Cardiac muscle cell (in vitro differentiated cells and primary cell): Measurements from ENCODE around the gene OGFOD2. TPM values are rescaled to one million over a fixed set of nuclear protein-coding genes. Genes with fewer than 3 reads are reported as not detected.

Source experiments
- DNase-seq, 2 donors: peaks; one replicate each; pipeline versions ENCODE4 v3.0.0 to v3.0.0-alpha.2; 2010 to 2017; ENCODE audit warnings: low read depth in 1 of 2, low spot score in 1 of 2
- H3K27ac ChIP-seq: fragments of 200-600 bp; sonication (generic); 2 replicates; pipeline ENCODE4 v1.5.1; 2016
- H3K27me3 ChIP-seq: fragments of 200-600 bp; sonication (generic); 2 replicates; pipeline ENCODE4 v1.6.0; 2016; ENCODE audit warnings: control low read depth
- H3K36me3 ChIP-seq: fragments of 200-600 bp; sonication (generic); 2 replicates; pipeline ENCODE4 v1.5.1; 2016; ENCODE audit warnings: control low read depth
- H3K4me1 ChIP-seq: fragments of 200-600 bp; sonication (generic); 2 replicates; pipeline ENCODE4 v1.8.1; 2017; ENCODE audit warnings: low read depth, mild to moderate bottlenecking, mixed run types
- H3K4me3 ChIP-seq: fragments of 200-600 bp; sonication (generic); 2 replicates; pipeline ENCODE4 v1.5.1; 2016; ENCODE audit warnings: mild to moderate bottlenecking
- H3K9me3 ChIP-seq: fragments of 200-600 bp; sonication (generic); 2 replicates; pipeline ENCODE4 v1.5.1; 2017; ENCODE audit warnings: low read depth, mild to moderate bottlenecking, control low read depth
- polyA plus RNA-seq: library from polyadenylated mRNA; unstranded; fragments of >200 nt; fragmentation: Nextera tagmentation; extraction: Ambion mirVana; gene quantifications from 2 replicates; pipeline ENCODE4 v1.2.1, GENCODE V29; 2016
- total RNA-seq: library from RNA; depleted of rRNA; stranded (reverse); fragments of >200 nt; gene quantifications from 2 replicates; pipeline ENCODE4 v1.2.3, GENCODE V29; 2016
- TF ChIP-seq, protein P1 (sequence below): IDR thresholded peaks from 2 replicates; pipeline ENCODE4 v1.5.1; 2012; ENCODE audit warnings: low read depth, mild to moderate bottlenecking, low read length

OGFOD2 gene
- total RNA-seq = 39.3 and 44.4 TPM in 2 replicates
- 22.8 and 41.8 TPM in 2 replicates for polyA plus RNA-seq

- TF ChIP-seq, protein P1, sequence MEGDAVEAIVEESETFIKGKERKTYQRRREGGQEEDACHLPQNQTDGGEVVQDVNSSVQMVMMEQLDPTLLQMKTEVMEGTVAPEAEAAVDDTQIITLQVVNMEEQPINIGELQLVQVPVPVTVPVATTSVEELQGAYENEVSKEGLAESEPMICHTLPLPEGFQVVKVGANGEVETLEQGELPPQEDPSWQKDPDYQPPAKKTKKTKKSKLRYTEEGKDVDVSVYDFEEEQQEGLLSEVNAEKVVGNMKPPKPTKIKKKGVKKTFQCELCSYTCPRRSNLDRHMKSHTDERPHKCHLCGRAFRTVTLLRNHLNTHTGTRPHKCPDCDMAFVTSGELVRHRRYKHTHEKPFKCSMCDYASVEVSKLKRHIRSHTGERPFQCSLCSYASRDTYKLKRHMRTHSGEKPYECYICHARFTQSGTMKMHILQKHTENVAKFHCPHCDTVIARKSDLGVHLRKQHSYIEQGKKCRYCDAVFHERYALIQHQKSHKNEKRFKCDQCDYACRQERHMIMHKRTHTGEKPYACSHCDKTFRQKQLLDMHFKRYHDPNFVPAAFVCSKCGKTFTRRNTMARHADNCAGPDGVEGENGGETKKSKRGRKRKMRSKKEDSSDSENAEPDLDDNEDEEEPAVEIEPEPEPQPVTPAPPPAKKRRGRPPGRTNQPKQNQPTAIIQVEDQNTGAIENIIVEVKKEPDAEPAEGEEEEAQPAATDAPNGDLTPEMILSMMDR = no peak
- Histone ChIP-seq H3K27me3 (no peaks in the 10 kb centered on the region), H3K9me3 (no peaks in the 10 kb centered on the region), H3K27ac (peak within 1 kb of the TSS; percentile 91), H3K36me3 (no peaks in the 10 kb centered on the region), H3K4me3 (peak within 1 kb of the TSS; percentile 62), H3K4me1 (peaks cover 8% of the 10 kb centered on the region)
- DNase-seq = peak; percentile 93 to 95
Measured at GRCh38 chr12:122974892-122975789, at the start of gene OGFOD2. Gene OGFOD2 (plus strand): TSS chr12:122975244. CDS start chr12:122975252, 8 bp downstream.

DNA sequence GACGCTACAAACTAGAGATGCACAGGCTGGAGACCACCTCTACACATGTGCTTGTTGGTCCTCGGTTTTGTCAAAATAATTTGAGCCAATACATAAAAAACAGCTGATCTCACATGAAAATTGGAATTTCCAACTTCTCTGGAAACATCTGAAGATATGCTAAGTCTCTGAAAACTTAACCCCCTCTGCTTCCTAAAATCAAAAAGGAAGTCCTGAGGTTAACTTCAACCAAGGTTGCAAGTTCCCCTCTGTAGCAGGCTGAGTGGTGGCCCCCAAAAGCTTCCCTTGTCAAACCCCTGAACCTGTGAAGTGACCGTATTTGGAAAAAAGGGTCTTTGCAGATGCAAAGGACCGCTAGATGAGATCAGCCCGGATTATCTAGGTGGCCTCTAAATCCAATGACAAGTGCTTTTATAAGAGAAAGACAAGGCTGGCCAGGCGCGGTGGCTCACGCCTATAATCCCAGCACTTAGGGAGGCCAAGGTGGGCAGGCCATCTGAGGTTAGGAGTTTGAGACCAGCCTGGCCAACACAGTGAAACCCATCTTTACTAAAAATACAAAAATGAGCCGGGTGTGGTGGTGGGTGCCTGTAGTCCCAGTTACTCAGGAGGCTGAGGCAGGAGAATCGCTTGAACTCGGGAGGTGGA lies 47.2 kb upstream of the OGFOD2 start:
- TF ChIP-seq, protein P1 = no peak
- Histone ChIP-seq H3K27me3 (no peaks in the 10 kb centered on the region), H3K27ac (no peak overlapping the region), H3K9me3 (no peaks in the 10 kb centered on the region), H3K4me3 (no peak overlapping the region), H3K4me1 (no peaks in the 10 kb centered on the region), H3K36me3 (no peaks in the 10 kb centered on the region)
- DNase-seq = no peak

DNA sequence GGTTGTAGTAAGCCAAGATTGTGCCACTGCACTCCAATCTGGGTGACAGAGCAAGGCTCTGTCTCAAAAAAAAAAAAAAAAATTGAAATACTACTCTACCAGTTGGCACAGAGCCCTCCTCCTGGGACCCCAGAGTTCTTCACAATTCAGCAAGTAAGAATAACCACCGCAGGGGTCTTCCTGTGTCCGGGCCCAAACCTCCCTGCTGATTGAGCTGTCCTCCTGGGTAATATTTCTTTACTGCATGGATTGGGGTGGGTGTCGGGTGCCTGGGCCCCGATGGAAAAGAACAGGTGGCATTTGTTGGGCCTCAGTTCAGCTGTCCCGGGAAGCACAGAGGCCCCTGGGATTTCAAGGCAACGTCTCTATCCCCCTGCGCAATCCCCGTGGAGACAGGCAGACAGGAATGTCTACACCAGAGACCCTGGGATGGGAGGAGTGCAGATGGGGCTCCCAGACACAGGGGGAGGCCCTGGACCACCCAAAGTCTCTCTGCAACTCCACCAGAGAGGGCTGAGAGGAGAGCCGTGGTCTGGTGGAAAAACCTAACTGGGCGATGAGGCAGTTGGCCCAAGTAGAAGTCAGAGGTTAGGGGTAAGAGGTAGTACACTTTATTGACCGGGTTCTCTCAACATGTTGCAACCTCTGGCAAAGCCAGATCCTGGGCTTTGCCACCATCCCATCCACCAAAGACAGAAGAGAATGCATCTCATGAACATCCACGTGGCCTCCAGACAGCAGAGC lies 46.5 kb upstream of the OGFOD2 start:
- no peak for DNase-seq
- no peaks in the 10 kb centered on the region for H3K36me3 ChIP-seq

GRCh38 chr12:122929148-122929538 lies 45.9 kb upstream of the OGFOD2 start:
- Histone ChIP-seq H3K4me1 (no peaks in the 10 kb centered on the region), H3K27me3 (no peaks in the 10 kb centered on the region), H3K4me3 (no peak overlapping the region), H3K27ac (no peak overlapping the region), H3K36me3 (no peaks in the 10 kb centered on the region), H3K9me3 (no peaks in the 10 kb centered on the region)
- DNase-seq = no peak
- TF ChIP-seq, protein P1 = no peak

More for the DNA sequence above, 46.5 kb upstream of the OGFOD2 start:
- no peaks in the 10 kb centered on the region for H3K4me1 ChIP-seq
- no peak overlapping the region for H3K4me3 ChIP-seq
- TF ChIP-seq, protein P1 = no peak
- no peaks in the 10 kb centered on the region for H3K9me3 ChIP-seq
- no peaks in the 10 kb centered on the region for H3K27me3 ChIP-seq
- H3K27ac ChIP-seq = no peak overlapping the region

DNA sequence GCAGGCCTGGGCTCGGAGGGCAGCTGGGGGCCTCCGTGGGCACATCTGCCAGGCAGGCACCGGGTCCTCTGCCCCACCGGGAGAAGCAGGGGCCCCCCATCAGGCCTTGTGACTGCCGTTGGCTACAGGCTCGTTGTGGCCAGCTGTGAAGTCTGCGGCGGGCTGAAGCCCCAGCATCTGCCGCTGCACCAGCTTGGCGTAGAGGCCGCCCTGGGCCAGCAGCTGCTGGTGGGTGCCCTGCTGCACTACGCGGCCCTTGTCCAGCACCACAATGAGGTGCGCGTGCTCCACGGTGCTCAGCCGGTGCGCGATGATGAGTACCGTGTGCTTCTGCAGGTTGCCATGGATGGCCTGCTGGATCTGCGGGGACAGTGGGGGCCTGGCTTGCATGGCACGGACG lies 45.2 kb upstream of the OGFOD2 start:
- TF ChIP-seq, protein P1 = no peak
- H3K9me3 ChIP-seq = no peaks in the 10 kb centered on the region
- no peak for DNase-seq
- H3K36me3 ChIP-seq = no peaks in the 10 kb centered on the region
- H3K27me3 ChIP-seq = no peaks in the 10 kb centered on the region
- H3K27ac ChIP-seq = no peak overlapping the region
- no peak overlapping the region for H3K4me3 ChIP-seq
- H3K4me1 ChIP-seq = no peaks in the 10 kb centered on the region
